Neuronal stem cell (in vitro differentiated cells): ENCODE measurements around the gene TLNRD1.

Experiments
- DNase-seq: peaks from one replicate; pipeline ENCODE4 v3.0.0-alpha.2; 2013; ENCODE audit warnings: low spot score
- H2AFZ ChIP-seq: one replicate; pipeline ENCODE4 v1.6.1; 2013; ENCODE audit warnings: mild to moderate bottlenecking, low read length, inconsistent platforms
- H2AK5ac ChIP-seq: 2 replicates; pipeline ENCODE4 v1.6.1; 2013; ENCODE audit warnings: low read depth, mild to moderate bottlenecking, inconsistent platforms, low read length, moderate library complexity, mixed read lengths
- H2BK120ac ChIP-seq: 2 replicates; pipeline ENCODE4 v1.6.1; 2013; ENCODE audit warnings: low read depth, mild to moderate bottlenecking, inconsistent platforms, low read length, moderate library complexity, mixed read lengths
- H2BK12ac ChIP-seq: one replicate; pipeline ENCODE4 v1.6.1; 2013; ENCODE audit warnings: low read length, inconsistent platforms
- H2BK15ac ChIP-seq: 2 replicates; pipeline ENCODE4 v1.6.1; 2013; ENCODE audit warnings: mild to moderate bottlenecking, low read length, inconsistent platforms, mixed read lengths
- H2BK5ac ChIP-seq: one replicate; pipeline ENCODE4 v1.6.1; 2013; ENCODE audit warnings: inconsistent platforms, mild to moderate bottlenecking, low read length, moderate library complexity
- H3K14ac ChIP-seq: one replicate; pipeline ENCODE4 v1.6.1; 2013; ENCODE audit warnings: low read length, inconsistent platforms
- H3K18ac ChIP-seq: 2 replicates; pipeline ENCODE4 v1.6.1; 2013; ENCODE audit warnings: low read length, inconsistent platforms
- H3K23ac ChIP-seq: 2 replicates; pipeline ENCODE4 v1.6.1; 2013; ENCODE audit warnings: low read depth, mild to moderate bottlenecking, mixed read lengths, low read length, inconsistent platforms; ENCODE audit not compliant: poor library complexity
- H3K27ac ChIP-seq: replicated peaks from 3 replicates; pipeline ENCODE4 v1.5.1; 2013; ENCODE audit warnings: low read length, inconsistent platforms
- H3K27me3 ChIP-seq, 3 experiments: 2 replicates each; pipeline ENCODE4 v1.6.1; 2013; ENCODE audit warnings: low read length in 3 of 3, mild to moderate bottlenecking in 2 of 3, inconsistent platforms in 1 of 3, low read depth in 1 of 3, mixed read lengths in 1 of 3, moderate library complexity in 1 of 3; ENCODE audit not compliant: control insufficient read depth in 3 of 3, insufficient read depth in 3 of 3
- H3K36me3 ChIP-seq, 2 donors: replicated peaks in 1 of 2; 2 replicates each; pipeline ENCODE4 v1.6.1; 2013; ENCODE audit warnings: low read length in 2 of 2; ENCODE audit not compliant: control insufficient read depth in 2 of 2, insufficient read depth in 2 of 2
- H3K4ac ChIP-seq: 2 replicates; pipeline ENCODE4 v1.6.1; 2013; ENCODE audit warnings: inconsistent platforms, mild to moderate bottlenecking, low read length, moderate library complexity
- H3K4me1 ChIP-seq, 2 donors: 1 replicate in 1 of 2; 2 replicates in 1 of 2; pipeline ENCODE4 v1.6.1; 2013; ENCODE audit warnings: low read length in 2 of 2, low read depth in 1 of 2; ENCODE audit not compliant: control insufficient read depth in 2 of 2, insufficient read depth in 1 of 2
- H3K4me2 ChIP-seq: one replicate; pipeline ENCODE4 v1.6.1; 2013; ENCODE audit warnings: mild to moderate bottlenecking, low read length, inconsistent platforms; ENCODE audit not compliant: insufficient read depth, poor library complexity, severe bottlenecking
- H3K4me3 ChIP-seq, 2 donors: 2 replicates each; pipeline ENCODE4 v1.5.1; 2013; ENCODE audit warnings: low read length in 2 of 2, mild to moderate bottlenecking in 2 of 2, inconsistent platforms in 1 of 2, moderate library complexity in 1 of 2
- H3K79me1 ChIP-seq: one replicate; pipeline ENCODE4 v1.6.1; 2013; ENCODE audit warnings: low read depth, mild to moderate bottlenecking, inconsistent platforms, low read length, moderate library complexity
- H3K9ac ChIP-seq: one replicate; pipeline ENCODE4 v1.6.1; 2013; ENCODE audit warnings: mild to moderate bottlenecking, low read depth, low read length, inconsistent platforms; ENCODE audit not compliant: poor library complexity
- H3K9me3 ChIP-seq, 2 donors: replicated peaks in 1 of 2; 2 replicates each; pipeline versions ENCODE3 to v1.6.1; 2013; ENCODE audit warnings: low read length in 2 of 2, mild to moderate bottlenecking in 2 of 2, inconsistent platforms in 1 of 2, low read depth in 1 of 2, mixed read lengths in 1 of 2, moderate library complexity in 1 of 2; ENCODE audit not compliant: control insufficient read depth in 2 of 2, insufficient read depth in 1 of 2
- H4K8ac ChIP-seq: one replicate; pipeline ENCODE4 v1.6.1; 2013; ENCODE audit warnings: low read depth, mild to moderate bottlenecking, inconsistent platforms, low read length, moderate library complexity
- H4K91ac ChIP-seq: one replicate; pipeline ENCODE4 v1.6.1; 2013; ENCODE audit warnings: low read length, low read depth, mild to moderate bottlenecking, inconsistent platforms; ENCODE audit not compliant: poor library complexity
- WGBS, 2 donors: extraction: QIAGEN DNeasy Blood & Tissue Kit; methylation state at CpG; one replicate each; pipeline ENCODE4 v1.1.7; 2013; ENCODE audit warnings: missing lambda C conversion rate in 2 of 2, mixed read lengths in 1 of 2; ENCODE audit not compliant: insufficient read length in 2 of 2, insufficient replicate concordance in 1 of 2; ENCODE audit errors: extremely low coverage in 2 of 2; 5-methylcytosine and 5-hydroxymethylcytosine counted together

The TLNRD1 gene

GRCh38 chr15:81006124-81006523 lies 5.4 kb downstream of the TLNRD1 start:
- peaks cover 0 to 5% (median 0%) of the 10 kb centered on the region in 3 experiments for H3K27me3 ChIP-seq

DNA sequence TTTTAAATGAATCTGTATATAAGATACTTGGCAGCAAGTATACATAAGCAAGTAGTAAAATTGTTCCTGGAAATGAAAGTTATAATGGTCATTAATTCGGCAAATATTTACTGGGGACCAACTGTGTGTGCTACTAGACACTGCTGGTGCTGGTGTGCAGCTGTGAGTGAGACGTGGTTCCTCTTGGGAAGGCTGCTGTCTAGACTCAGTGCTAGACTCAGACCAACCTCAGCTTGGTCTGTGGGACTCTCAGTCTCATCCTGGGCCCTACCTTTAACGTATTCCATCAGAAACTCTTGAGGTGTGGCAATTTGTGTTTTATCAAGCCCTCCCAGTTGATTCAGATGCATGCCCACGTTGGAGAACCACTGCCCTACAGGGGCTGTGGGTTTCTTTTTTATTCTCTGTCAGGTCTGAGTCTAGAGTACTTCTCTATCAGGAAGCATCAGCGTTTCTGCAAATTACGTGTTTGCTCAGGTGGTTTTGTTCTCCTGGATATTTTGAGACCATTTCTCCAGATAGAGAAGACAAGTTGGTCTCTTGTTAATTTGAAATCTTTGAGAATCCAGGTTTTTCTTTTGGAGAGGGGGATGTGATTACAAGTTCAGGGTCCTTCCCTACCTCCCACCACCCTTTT lies 6.8 kb downstream of the TLNRD1 start:
- H2AK5ac ChIP-seq, result no peak overlapping the region
- no peak overlapping the region for H3K14ac ChIP-seq
- no peak overlapping the region for H2BK120ac ChIP-seq
- H3K36me3 ChIP-seq, result peaks cover 6 to 32% of the 10 kb centered on the region in 2 donors
- no CpG with 5 or more reads among the region's 6 CpGs for WGBS, 2 donors
- no peak overlapping the region for H3K27ac ChIP-seq
- H3K4me3 ChIP-seq, result no peak overlapping the region
- no peak overlapping the region for H2BK15ac ChIP-seq
- H4K8ac ChIP-seq, result no peak overlapping the region
- peaks cover 5 to 6% of the 10 kb centered on the region in 2 donors for H3K9me3 ChIP-seq
- H2BK5ac ChIP-seq, result no peak overlapping the region
- no peak for DNase-seq
- H3K9ac ChIP-seq, result no peak overlapping the region
- no peak overlapping the region for H4K91ac ChIP-seq
- H3K4me2 ChIP-seq, result no peak overlapping the region
- H3K4me1 ChIP-seq, result peaks cover 0 to 4% of the 10 kb centered on the region in 2 donors
- H2AFZ ChIP-seq, result no peak overlapping the region
- H3K27me3 ChIP-seq, result peaks cover 0 to 2% (median 0%) of the 10 kb centered on the region in 3 experiments
- H2BK12ac ChIP-seq, result no peak overlapping the region
- no peak overlapping the region for H3K4ac ChIP-seq
- H3K79me1 ChIP-seq, result peaks cover 6% of the 10 kb centered on the region
- H3K23ac ChIP-seq, result no peak overlapping the region
- no peak overlapping the region for H3K18ac ChIP-seq

More at GRCh38 chr15:81006124-81006523, 5.4 kb downstream of the TLNRD1 start:
- Histone ChIP-seq H2AFZ (no peak overlapping the region), H3K4me3 (no peak overlapping the region), H3K4me2 (no peak overlapping the region), H3K36me3 (peaks cover 7 to 37% of the 10 kb centered on the region in 2 donors), H3K27ac (no peak overlapping the region), H3K4ac (no peak overlapping the region), H3K4me1 (peaks cover 4 to 8% of the 10 kb centered on the region in 2 donors), H3K9ac (no peak overlapping the region), H2BK5ac (no peak overlapping the region), H3K14ac (no peak overlapping the region), H2BK15ac (no peak overlapping the region), H4K91ac (no peak overlapping the region), H3K79me1 (peaks cover 13% of the 10 kb centered on the region), H2BK12ac (no peak overlapping the region), H2AK5ac (no peak overlapping the region), H3K9me3 (peaks cover 5 to 10% of the 10 kb centered on the region in 2 donors), H3K18ac (no peak overlapping the region), H4K8ac (no peak overlapping the region), H2BK120ac (no peak overlapping the region), H3K23ac (no peak overlapping the region)
- DNase-seq, result no peak
- WGBS, 2 donors, result no CpG with 5 or more reads among the region's 1 CpG

GRCh38 chr15:81008312-81008711 lies 7.6 kb downstream of the TLNRD1 start:
- DNase-seq, result no peak
- Histone ChIP-seq H2BK5ac (no peak overlapping the region), H2AFZ (no peak overlapping the region), H3K79me1 (no peaks in the 10 kb centered on the region), H2BK12ac (no peak overlapping the region), H3K4me1 (no peaks in the 10 kb centered on the region), H2BK120ac (no peak overlapping the region), H3K4me2 (no peak overlapping the region), H3K36me3 (peaks cover 0 to 24% of the 10 kb centered on the region in 2 donors), H3K9ac (no peak overlapping the region), H2BK15ac (no peak overlapping the region), H3K4me3 (no peak overlapping the region), H3K9me3 (no peaks in the 10 kb centered on the region), H3K4ac (no peak overlapping the region), H3K14ac (no peak overlapping the region), H4K91ac (no peak overlapping the region), H4K8ac (no peak overlapping the region), H3K18ac (no peak overlapping the region), H3K27me3 (no peaks in the 10 kb centered on the region), H3K27ac (no peak overlapping the region), H2AK5ac (no peak overlapping the region), H3K23ac (no peak overlapping the region)
- WGBS, 2 donors, result no CpG with 5 or more reads among the region's 2 CpGs

GRCh38 chr15:81010086-81010485 lies 9.4 kb downstream of the TLNRD1 start:
- Histone ChIP-seq H3K4me2 (no peak overlapping the region), H3K14ac (no peak overlapping the region), H4K91ac (no peak overlapping the region), H3K79me1 (no peaks in the 10 kb centered on the region), H3K36me3 (peaks cover 0 to 6% of the 10 kb centered on the region in 2 donors), H2BK15ac (no peak overlapping the region), H3K27me3 (no peaks in the 10 kb centered on the region), H2AFZ (no peak overlapping the region), H2BK120ac (no peak overlapping the region), H3K4me1 (peaks cover 0 to 3% of the 10 kb centered on the region in 2 donors), H2BK12ac (no peak overlapping the region), H4K8ac (no peak overlapping the region), H3K4me3 (no peak overlapping the region), H3K23ac (no peak overlapping the region), H2BK5ac (no peak overlapping the region), H3K9ac (no peak overlapping the region), H2AK5ac (no peak overlapping the region), H3K18ac (no peak overlapping the region), H3K4ac (no peak overlapping the region), H3K9me3 (no peaks in the 10 kb centered on the region), H3K27ac (no peak overlapping the region)
- no CpG with 5 or more reads among the region's 4 CpGs for WGBS, 2 donors
- DNase-seq, result no peak
